Gastroesophageal sphincter (tissue), 3 donors: Measurements from ENCODE around the gene MLN.

Experiments
- EP300 ChIP-seq: sonication (generic); formaldehyde crosslinking; IDR thresholded peaks from one replicate; pipeline ENCODE4 v1.6.1; 2017; ENCODE audit warnings: antibody characterized with exemption, mild to moderate bottlenecking
- POLR2A ChIP-seq, 2 donors: fragments of 450-650 bp; IDR thresholded peaks; one replicate each; pipeline ENCODE4 v1.6.1; 2017; ENCODE audit warnings: antibody characterized with exemption in 2 of 2, mild to moderate bottlenecking in 2 of 2, moderate library complexity in 1 of 2
- POLR2AphosphoS5 ChIP-seq: sonication (generic); formaldehyde crosslinking; IDR thresholded peaks from one replicate; pipeline ENCODE4 v1.6.1; 2017; ENCODE audit warnings: antibody characterized with exemption
- TF ChIP-seq, protein P1 (sequence below), 4 experiments: fragments of 200-600 bp in 2 of 4; fragments of 450-650 bp in 2 of 4; sonication (generic) in 1 of 4; IDR thresholded peaks; one replicate each; pipeline ENCODE4 v1.5.1; 2017 to 2019; ENCODE audit warnings: antibody characterized with exemption in 4 of 4, mild to moderate bottlenecking in 2 of 4, moderate library complexity in 2 of 4

DNA sequence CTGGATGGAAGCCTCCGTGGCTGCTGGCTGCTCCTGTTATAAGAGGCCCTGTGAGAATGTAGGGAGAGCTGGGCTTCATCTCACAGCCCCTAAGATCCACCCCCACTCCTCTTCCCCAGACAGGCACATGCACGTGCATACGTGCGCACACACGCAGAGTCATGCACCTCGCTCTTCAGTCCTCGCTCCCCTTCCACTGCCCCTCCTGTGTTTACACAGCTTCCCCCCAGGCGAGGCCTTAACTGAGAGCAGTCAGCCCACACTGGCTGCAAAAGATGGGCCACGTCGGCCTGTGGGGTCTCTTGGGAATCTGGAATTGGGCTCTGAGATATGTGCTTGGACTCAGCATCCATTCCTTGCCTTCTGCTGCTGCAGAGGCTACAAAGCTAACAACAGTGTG, 35.2 kb upstream of the MLN start:
- TF ChIP-seq, protein P1, sequence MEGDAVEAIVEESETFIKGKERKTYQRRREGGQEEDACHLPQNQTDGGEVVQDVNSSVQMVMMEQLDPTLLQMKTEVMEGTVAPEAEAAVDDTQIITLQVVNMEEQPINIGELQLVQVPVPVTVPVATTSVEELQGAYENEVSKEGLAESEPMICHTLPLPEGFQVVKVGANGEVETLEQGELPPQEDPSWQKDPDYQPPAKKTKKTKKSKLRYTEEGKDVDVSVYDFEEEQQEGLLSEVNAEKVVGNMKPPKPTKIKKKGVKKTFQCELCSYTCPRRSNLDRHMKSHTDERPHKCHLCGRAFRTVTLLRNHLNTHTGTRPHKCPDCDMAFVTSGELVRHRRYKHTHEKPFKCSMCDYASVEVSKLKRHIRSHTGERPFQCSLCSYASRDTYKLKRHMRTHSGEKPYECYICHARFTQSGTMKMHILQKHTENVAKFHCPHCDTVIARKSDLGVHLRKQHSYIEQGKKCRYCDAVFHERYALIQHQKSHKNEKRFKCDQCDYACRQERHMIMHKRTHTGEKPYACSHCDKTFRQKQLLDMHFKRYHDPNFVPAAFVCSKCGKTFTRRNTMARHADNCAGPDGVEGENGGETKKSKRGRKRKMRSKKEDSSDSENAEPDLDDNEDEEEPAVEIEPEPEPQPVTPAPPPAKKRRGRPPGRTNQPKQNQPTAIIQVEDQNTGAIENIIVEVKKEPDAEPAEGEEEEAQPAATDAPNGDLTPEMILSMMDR (IDR thresholded peaks at IDR 0.05) = no peak
- TF ChIP-seq EP300 (no peak), POLR2AphosphoS5 (no peak), POLR2A (IDR thresholded peaks at IDR 0.05) (no peak)
